Measurements from ENCODE around the gene MRPL1. TPM values are rescaled to one million over a fixed set of nuclear protein-coding genes. Genes with fewer than 3 reads are reported as not detected.
"Not testable (repeated sequence)": the region's sequence is repeated elsewhere in the genome, so short reads cannot be mapped to it uniquely, and the experiment has no call there.

Gene MRPL1
- total RNA-seq, 1 donor from 2014 or later: 30.5 TPM

- DNase-seq (ENCODE audit: low spot score): no peak
Measured at GRCh38 chr4:77913348-77913747, 50.7 kb downstream of the MRPL1 start.

- no peak for DNase-seq (ENCODE audit: low spot score)
Measured at GRCh38 chr4:77917075-77917474, 54.4 kb downstream of the MRPL1 start.

GRCh38 chr4:77917601-77918000 is 55.0 kb downstream of the MRPL1 start:
- no peak for DNase-seq (ENCODE audit: low spot score)

GRCh38 chr4:77920371-77920770 is 57.7 kb downstream of the MRPL1 start:
- DNase-seq (ENCODE audit: low spot score): no peak

GRCh38 chr4:77921701-77922100 is 59.1 kb downstream of the MRPL1 start:
- DNase-seq (ENCODE audit: low spot score): no peak

GRCh38 chr4:77922158-77923094 is 59.8 kb downstream of the MRPL1 start:
- DNase-seq (ENCODE audit: low spot score): no peak

- no peak for DNase-seq (ENCODE audit: low spot score)
Measured at GRCh38 chr4:77927991-77928925, 65.6 kb downstream of the MRPL1 start.

GRCh38 chr4:77930154-77930639 is 67.6 kb downstream of the MRPL1 start:
- DNase-seq (ENCODE audit: low spot score): no peak

GRCh38 chr4:77930876-77931275 is 68.2 kb downstream of the MRPL1 start:
- DNase-seq (ENCODE audit: low spot score): no peak

- DNase-seq (ENCODE audit: low spot score): no peak
Measured at GRCh38 chr4:77931452-77932135, 69.0 kb downstream of the MRPL1 start.

- DNase-seq (ENCODE audit: low spot score): no peak
Measured at GRCh38 chr4:77938560-77938959, 75.9 kb downstream of the MRPL1 start.

- DNase-seq (ENCODE audit: low spot score): not testable (repeated sequence)
Measured at GRCh38 chr4:77945929-77946328, 83.3 kb downstream of the MRPL1 start.

- DNase-seq (ENCODE audit: low spot score): no peak
Measured at GRCh38 chr4:77950203-77950602, 87.6 kb downstream of the MRPL1 start.

GRCh38 chr4:77952457-77952856 is 89.8 kb downstream of the MRPL1 start:
- no peak for DNase-seq (ENCODE audit: low spot score)

GRCh38 chr4:77954690-77955089 is 92.1 kb downstream of the MRPL1 start:
- DNase-seq (ENCODE audit: low spot score): no peak

GRCh38 chr4:77956917-77957316 is 94.3 kb downstream of the MRPL1 start:
- DNase-seq (ENCODE audit: low spot score): no peak

- no peak for DNase-seq (ENCODE audit: low spot score)
Measured at GRCh38 chr4:77958897-77959296, 96.3 kb downstream of the MRPL1 start.

GRCh38 chr4:77959566-77960338 is 97.1 kb downstream of the MRPL1 start:
- DNase-seq (ENCODE audit: low spot score): no peak

GRCh38 chr4:77960367-77960766 is 97.7 kb downstream of the MRPL1 start:
- no peak for DNase-seq (ENCODE audit: low spot score)

- no peak for DNase-seq (ENCODE audit: low spot score)
Measured at GRCh38 chr4:77963004-77963403, 100.4 kb downstream of the MRPL1 start.

- DNase-seq (ENCODE audit: low spot score): not testable (repeated sequence)
Measured at GRCh38 chr4:77973657-77974056, 111.0 kb downstream of the MRPL1 start.

All from ureter (tissue), 1 donor.